Measurements from ENCODE around the gene IQGAP3. TPM values are rescaled to one million over a fixed set of nuclear protein-coding genes. Genes with fewer than 3 reads are reported as not detected.

Gene IQGAP3
- total RNA-seq, 2 donors from 2014 or later, result 13.6 to 57.9 TPM

DNA sequence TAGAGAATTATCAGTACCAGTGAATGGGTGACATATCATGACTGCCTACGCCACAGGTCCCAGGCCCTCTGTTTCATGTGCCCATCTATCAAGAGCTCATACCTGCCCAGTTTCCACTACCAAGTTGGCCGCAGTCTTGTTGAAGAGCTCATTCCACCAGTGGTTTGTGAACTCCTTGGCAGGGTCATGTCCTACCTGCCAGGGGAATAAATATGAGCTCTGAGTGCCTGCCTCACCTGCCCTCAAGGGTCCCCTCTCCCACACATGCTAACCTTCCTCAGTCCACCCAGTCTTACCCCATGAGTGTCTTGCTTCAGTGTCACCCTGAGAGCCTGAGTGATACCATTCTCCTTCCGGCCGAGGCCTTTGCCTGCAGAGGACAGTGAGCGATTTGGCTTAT lies 25.8 kb upstream of the IQGAP3 start:
- no peak for DNase-seq
- H3K9me3 ChIP-seq, result no peaks in the 10 kb centered on the region
- no peak overlapping the region for H3K27ac ChIP-seq
- intact Hi-C loops (cut with DNase I), result no loop called here
- H3K36me3 ChIP-seq, result no peaks in the 10 kb centered on the region
- H3K4me3 ChIP-seq, result no peak overlapping the region
- TF ChIP-seq, protein P1, sequence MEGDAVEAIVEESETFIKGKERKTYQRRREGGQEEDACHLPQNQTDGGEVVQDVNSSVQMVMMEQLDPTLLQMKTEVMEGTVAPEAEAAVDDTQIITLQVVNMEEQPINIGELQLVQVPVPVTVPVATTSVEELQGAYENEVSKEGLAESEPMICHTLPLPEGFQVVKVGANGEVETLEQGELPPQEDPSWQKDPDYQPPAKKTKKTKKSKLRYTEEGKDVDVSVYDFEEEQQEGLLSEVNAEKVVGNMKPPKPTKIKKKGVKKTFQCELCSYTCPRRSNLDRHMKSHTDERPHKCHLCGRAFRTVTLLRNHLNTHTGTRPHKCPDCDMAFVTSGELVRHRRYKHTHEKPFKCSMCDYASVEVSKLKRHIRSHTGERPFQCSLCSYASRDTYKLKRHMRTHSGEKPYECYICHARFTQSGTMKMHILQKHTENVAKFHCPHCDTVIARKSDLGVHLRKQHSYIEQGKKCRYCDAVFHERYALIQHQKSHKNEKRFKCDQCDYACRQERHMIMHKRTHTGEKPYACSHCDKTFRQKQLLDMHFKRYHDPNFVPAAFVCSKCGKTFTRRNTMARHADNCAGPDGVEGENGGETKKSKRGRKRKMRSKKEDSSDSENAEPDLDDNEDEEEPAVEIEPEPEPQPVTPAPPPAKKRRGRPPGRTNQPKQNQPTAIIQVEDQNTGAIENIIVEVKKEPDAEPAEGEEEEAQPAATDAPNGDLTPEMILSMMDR (IDR thresholded peaks at IDR 0.05), result no peak
- no peak overlapping the region for H3K9ac ChIP-seq (ENCODE audit: low read depth in 2 of 2, low read length in 2 of 2)
- no peaks in the 10 kb centered on the region for H3K27me3 ChIP-seq
- peaks cover 5% of the 10 kb centered on the region for H3K4me1 ChIP-seq

DNA sequence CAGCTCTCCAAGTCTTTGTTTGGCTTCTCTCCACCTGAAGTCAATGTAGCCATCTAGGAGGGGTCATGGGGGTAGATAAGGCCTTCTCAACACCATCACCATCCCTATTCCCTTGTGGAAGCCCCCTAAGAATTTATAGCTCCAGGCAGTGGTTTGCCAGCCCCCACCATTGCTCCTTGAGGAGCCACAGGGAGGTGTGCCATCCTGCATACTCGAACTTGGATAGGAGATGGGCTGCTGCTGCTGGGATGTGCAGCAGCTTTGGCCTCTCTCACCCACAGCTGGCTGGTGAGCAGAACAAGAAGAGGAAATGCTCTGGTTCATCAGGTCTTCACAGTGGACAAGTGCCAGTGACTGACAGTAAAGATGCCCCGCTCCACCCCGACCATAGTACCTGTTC lies 24.1 kb upstream of the IQGAP3 start:
- no peak overlapping the region for H3K9ac ChIP-seq (ENCODE audit: low read depth in 2 of 2, low read length in 2 of 2)
- no peaks in the 10 kb centered on the region for H3K4me1 ChIP-seq
- intact Hi-C loops (cut with DNase I), result no loop called here
- H3K27ac ChIP-seq, result no peak overlapping the region
- no peaks in the 10 kb centered on the region for H3K9me3 ChIP-seq
- H3K36me3 ChIP-seq, result no peaks in the 10 kb centered on the region
- TF ChIP-seq, protein P1 (IDR thresholded peaks at IDR 0.05), result no peak
- DNase-seq, result no peak
- H3K27me3 ChIP-seq, result no peaks in the 10 kb centered on the region
- no peak overlapping the region for H3K4me3 ChIP-seq

- intact Hi-C loops (cut with DNase I), result no loop called here
- no peaks in the 10 kb centered on the region for H3K36me3 ChIP-seq
Measured at GRCh38 chr1:156595016-156595415, 22.7 kb upstream of the IQGAP3 start.

GRCh38 chr1:156594190-156594589 lies 21.8 kb upstream of the IQGAP3 start:
- intact Hi-C loops (cut with DNase I), result no loop called here

More at GRCh38 chr1:156595016-156595415, 22.7 kb upstream of the IQGAP3 start:
- Histone ChIP-seq H3K4me3 (no peak overlapping the region), H3K9ac (ENCODE audit: low read depth in 2 of 2, low read length in 2 of 2) (no peak overlapping the region), H3K27ac (no peak overlapping the region), H3K4me1 (no peaks in the 10 kb centered on the region), H3K27me3 (no peaks in the 10 kb centered on the region), H3K9me3 (no peaks in the 10 kb centered on the region)
- DNase-seq, result no peak
- TF ChIP-seq, protein P1 (IDR thresholded peaks at IDR 0.05), result no peak

GRCh38 chr1:156593661-156593989 lies 21.3 kb upstream of the IQGAP3 start:
- Histone ChIP-seq H3K4me1 (no peaks in the 10 kb centered on the region), H3K27me3 (no peaks in the 10 kb centered on the region), H3K9ac (ENCODE audit: low read depth in 2 of 2, low read length in 2 of 2) (no peak overlapping the region), H3K36me3 (no peaks in the 10 kb centered on the region), H3K27ac (no peak overlapping the region), H3K4me3 (no peak overlapping the region), H3K9me3 (no peaks in the 10 kb centered on the region)
- intact Hi-C loops (cut with DNase I), result no loop called here
- DNase-seq, result no peak
- TF ChIP-seq, protein P1 (IDR thresholded peaks at IDR 0.05), result no peak

More at GRCh38 chr1:156594190-156594589, 21.8 kb upstream of the IQGAP3 start:
- DNase-seq, result no peak
- TF ChIP-seq, protein P1 (IDR thresholded peaks at IDR 0.05), result no peak
- Histone ChIP-seq H3K36me3 (no peaks in the 10 kb centered on the region), H3K4me1 (no peaks in the 10 kb centered on the region), H3K9ac (ENCODE audit: low read depth in 2 of 2, low read length in 2 of 2) (no peak overlapping the region), H3K9me3 (no peaks in the 10 kb centered on the region), H3K27ac (no peak overlapping the region), H3K27me3 (no peaks in the 10 kb centered on the region), H3K4me3 (no peak overlapping the region)
